ENCODE data around the gene GOLGA6D.
"Not testable (repeated sequence)": the region's sequence is repeated elsewhere in the genome, so short reads cannot be mapped to it uniquely, and the experiment has no call there.

Gene GOLGA6D

GRCh38 chr15:75293660-75294059, 11.0 kb downstream of the GOLGA6D start:
- ATAC-seq: not testable (repeated sequence)

DNA sequence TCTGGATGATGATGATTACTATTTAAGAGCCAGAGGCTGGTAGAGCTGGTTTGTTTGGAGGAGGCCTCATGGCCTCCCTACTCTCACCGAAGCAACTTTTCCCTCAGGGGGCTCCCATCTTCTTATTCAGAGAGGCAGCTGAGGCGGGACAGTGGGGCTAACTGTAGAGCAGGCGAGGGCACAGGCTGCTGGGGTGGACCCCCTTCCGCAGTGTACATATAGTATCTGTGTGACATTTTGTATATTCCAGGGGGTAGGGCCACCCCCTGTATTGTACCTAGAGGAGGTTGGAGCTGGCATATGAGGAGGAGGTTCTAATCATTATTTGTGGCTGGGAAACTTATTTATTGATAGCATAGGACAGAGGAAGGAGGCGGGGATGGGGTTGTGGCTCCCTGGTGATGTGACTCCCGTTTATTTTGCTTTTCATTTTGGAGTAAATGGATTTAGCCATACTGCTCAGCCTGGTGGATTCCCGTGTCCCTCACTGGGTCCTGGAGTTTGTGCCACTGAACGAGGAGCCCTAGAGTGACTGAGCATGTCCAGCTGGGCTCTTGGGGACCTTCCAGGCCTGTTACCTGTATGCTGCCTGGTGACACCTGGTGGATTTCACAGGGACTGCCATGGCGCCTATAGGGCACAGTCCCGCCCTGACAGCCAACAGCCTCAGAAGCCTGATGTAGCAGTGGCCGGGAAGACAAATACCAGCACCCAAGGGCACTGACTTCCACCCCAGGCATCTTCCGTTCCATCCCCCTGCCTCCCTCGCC, 16.1 kb downstream of the GOLGA6D start:
- ATAC-seq: peak; percentile 90 to 93

- ATAC-seq: peak; percentile 90
Observed at GRCh38 chr15:75299311-75299688, 16.7 kb downstream of the GOLGA6D start.

GRCh38 chr15:75300026-75300425, 17.4 kb downstream of the GOLGA6D start:
- not testable (repeated sequence) for ATAC-seq

GRCh38 chr15:75302318-75302717, 19.7 kb downstream of the GOLGA6D start:
- no peak for ATAC-seq

DNA sequence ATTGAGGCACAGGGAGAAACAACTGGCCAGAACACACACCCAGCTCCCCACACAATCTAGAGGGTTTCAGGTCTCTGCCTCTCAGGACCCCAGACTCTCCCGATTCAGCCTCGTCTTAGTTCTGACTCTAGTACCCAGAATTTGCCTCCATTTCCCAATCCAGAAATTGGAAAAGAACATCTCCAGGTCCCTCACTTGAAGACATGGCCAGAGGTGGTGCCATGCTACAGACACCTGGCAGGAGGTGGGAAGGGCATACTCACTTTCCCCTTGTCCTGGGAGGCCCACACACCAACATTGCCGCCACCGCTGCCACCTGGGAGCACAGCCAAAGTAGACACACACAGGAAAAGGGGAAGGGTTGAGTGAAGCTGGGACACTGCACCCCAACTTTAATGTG, 20.1 kb downstream of the GOLGA6D start:
- ATAC-seq: not testable (repeated sequence)

- no peak for ATAC-seq
Observed at GRCh38 chr15:75306188-75306587, 23.6 kb downstream of the GOLGA6D start.

DNA sequence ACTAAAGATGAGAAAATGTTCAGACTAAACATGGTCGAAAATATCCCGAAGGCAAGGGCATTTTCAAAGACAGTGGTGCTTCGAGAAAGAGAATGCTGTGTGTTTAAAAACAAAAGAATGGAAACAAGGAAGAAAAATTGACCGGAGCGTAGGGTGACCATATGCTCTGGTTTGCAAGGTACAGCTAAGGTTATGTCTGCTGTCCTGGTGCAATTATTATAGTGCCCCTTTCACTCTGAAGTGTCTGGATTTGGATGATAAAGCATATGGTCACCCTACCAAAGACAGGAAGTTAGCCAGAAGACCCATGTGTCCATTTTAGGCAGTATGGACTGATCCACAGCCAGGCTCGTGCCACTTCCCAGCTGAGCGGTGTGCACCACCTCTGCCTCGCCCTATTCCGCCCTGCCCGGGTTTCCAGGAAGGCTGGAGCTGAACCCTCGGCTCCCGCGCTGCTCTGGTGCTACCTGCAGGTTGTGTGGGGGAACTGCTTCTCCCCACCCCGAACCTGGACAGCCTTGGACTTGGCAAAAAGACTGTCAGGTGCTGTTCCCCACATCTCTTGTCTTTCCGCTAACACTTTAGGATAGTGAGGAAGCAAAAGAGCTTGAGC, 25.2 kb downstream of the GOLGA6D start:
- ATAC-seq: peak in 1 of 2 donors; percentile 41

GRCh38 chr15:75309711-75310110, 27.1 kb downstream of the GOLGA6D start:
- no peak for ATAC-seq

GRCh38 chr15:75312548-75312947, 29.9 kb downstream of the GOLGA6D start:
- not testable (repeated sequence) for ATAC-seq

DNA sequence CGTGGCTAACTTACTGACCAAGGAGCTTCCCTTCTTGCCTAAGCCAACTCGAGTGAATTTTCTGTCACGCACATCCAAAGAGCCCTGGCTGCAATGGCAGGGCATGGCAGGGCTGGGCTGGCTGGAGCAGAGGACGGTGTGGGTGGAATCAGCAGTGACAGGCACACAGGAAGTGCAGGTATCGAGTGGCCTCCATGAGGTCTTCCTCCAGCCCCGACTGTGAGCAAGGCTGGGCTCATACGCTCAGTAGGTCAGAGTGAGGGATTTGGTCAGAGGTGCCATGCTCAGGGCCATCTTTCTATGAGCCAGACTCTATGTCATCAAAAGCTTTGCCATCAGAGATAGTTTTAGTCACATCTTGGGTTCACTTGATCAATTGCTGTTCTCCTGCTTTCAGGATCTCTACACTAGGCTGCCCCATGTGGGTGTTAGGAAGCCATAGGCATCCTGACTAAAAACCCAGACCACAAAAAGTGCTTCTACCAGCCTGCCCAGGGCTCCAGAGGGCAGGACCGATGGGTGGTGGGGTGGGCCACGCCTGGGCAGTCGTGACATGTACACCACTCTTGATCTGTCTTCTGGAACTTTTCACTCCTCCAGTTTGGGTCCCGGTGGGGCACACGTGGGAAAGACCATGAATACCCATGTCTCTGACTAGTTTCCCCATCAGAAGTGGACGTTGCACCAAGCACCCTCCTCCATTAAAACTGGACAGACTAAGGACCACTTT, 30.6 kb downstream of the GOLGA6D start:
- ATAC-seq: no peak

- no peak for ATAC-seq
Observed at GRCh38 chr15:75314552-75315290, 32.1 kb downstream of the GOLGA6D start.

DNA sequence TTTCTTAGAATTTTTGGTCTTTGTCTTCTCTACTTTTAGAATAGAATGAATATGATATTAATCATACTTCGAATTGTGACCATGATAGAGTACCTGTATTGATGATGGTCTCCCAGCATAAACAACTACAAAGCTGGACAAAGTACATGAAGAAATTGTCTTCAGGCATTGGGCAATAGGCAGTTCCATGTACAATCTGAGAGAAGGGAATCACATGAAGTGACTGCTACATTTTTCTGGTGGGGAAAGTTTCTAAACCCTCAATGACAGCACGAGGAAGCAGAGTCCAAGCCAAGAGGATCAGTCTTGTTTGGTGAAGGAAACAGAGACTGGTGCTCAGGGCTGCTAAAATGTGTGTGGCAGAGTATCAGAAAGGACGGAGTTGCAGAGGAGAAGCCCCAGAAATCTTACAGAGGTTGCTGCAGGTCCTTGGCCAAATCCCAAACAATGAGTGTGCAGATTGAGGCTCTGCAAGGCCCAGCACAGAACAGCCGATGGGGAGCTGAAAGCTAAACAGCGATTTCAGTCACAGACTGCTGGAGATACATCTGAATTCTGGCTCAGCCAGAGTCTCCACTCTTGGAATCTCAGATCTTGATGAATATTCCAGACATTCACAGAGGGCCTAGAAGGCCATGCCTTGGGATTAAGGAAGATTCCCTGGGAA, 36.7 kb downstream of the GOLGA6D start:
- ATAC-seq: not testable (repeated sequence)

DNA sequence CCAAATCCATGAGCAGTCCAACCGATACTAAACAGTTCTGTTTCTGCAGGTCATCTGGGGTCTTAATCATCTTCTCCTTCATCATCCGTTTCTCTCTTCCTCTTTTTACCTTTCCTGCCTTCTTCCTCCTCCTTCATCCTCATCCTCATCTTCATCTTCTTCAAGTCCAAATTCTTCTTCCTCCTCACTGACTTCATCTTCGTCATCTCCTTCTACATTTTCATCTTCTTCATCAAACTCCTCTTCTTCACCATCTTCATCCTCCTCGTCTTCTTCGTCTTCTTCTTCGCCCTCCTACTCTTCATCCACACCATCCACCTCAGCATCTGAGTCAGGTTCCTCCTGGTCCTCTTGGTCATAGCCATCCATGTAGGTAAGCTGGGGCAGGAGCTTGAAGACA, 39.1 kb downstream of the GOLGA6D start:
- ATAC-seq: no peak

GRCh38 chr15:75325922-75326321, 43.3 kb downstream of the GOLGA6D start:
- ATAC-seq: no peak

- no peak for ATAC-seq
Observed at GRCh38 chr15:75327005-75327404, 44.4 kb downstream of the GOLGA6D start.

- no peak for ATAC-seq
Observed at GRCh38 chr15:75327491-75327890, 44.9 kb downstream of the GOLGA6D start.

GRCh38 chr15:75328493-75329314, 46.1 kb downstream of the GOLGA6D start:
- ATAC-seq: no peak

DNA sequence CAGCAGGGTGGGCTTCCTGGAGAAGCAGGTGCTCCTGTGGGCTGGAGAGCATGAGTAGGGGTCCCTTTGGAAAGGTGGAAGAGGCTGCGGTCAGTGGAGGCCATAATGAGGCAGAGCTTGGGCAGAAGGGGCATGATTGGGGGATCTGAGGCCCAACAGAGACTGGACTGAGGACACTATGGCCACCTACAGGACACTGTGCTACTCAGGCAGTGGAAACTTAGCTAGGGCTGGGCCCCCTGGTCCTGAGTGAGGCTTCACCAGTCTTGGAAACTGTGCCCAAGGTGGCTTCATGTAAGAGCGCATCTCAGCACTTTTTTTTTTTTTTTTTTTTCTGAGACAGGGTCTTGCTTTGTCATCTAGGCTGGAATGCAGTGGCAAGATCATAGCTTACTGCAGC, 46.9 kb downstream of the GOLGA6D start:
- ATAC-seq: no peak

GRCh38 chr15:75332093-75332492, 49.5 kb downstream of the GOLGA6D start:
- ATAC-seq: not testable (repeated sequence)

DNA sequence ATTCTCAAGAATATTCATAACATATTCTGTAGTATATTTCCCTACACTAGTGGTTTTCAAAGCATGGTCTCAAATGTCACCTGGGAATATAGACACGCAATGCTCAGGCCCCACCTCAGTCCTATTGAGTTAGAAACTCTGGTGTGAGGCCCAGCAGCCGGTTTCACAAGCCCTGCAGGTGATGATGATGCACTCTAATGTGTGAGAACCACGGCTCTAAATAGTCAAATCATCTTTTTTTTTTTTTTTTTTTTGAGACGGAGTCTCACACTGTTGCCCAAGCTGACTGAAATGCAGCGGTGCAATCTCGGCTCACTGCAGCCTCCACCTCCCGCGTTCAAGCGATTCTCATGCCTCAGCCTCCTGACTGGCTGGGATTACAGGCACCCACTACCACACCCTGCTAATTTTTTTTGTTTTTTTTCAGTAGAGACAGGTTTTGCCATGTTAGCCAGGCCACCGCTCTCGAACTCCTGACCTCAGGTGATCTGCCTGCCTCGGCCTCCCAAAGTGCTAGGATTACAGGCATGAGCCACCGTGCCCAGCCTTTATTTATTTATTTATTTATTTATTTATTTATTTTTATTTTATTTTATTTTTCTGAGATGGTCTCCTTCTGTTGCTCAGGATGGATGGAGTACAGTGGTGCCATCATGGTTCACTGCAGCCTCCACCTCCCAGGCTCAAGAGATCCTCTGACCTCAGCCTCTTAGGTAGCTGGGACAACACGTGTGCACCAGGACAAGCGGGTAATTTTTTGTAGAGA, 51.2 kb downstream of the GOLGA6D start:
- ATAC-seq: not testable (repeated sequence)

Measured in activated CD4-positive, CD25-positive, alpha-beta regulatory T cell treated with anti-CD3 and anti-CD28 coated beads, Interleukin-2, amount 50 U/mL, for 24 hours (primary cell).